HG03432 (cell line): ENCODE measurements around the gene SHCBP1L.

Experiments
- ATAC-seq: cut with Tn5 transposase; IDR thresholded peaks from one replicate; pipeline ENCODE4 v1.9.1; 2021; ENCODE audit warnings: mild to moderate bottlenecking, moderate library complexity; ENCODE audit not compliant: unreplicated experiment

SHCBP1L gene

DNA sequence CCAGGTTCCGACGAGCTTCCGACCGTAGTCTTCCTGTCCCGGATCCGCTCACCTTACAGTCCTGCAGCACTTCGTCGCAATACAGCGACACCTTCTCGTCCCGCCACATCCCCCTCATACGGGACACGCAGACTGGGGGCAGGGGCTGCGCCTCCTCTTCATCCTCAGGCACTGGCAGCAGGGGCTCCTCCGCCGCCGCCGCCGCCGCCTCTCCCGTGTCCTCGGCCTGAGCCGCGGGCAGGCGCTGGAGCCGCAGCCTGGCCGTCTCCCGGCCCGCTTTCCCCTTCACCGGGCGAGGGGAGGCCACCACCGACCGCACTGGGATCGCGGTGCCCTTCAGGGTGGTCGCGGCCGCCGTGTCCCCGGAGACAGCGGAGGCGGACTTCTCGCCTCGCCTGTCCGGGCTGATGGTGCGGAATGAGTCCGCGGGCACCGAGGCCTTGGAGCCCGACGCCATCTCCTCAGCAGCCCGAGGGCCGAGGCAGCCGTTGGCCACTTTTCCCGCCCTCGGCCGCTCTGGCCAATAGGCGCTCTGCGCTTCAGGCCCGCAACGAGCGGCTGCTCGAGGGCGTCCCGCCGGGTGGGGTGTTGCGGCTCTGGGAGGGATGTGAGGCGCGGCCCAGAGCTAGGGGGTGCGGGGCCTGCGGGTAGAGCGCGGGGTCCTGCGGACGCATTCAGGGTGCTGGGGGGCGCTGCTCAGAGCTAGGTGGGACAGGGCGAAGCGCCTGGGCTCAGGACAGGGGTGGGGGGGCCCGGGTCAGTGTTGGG is at the start of gene SHCBP1L:
SHCBP1L (minus strand) TSS at position 490 of the 768 bp plus-strand sequence; CDS start at position 457, 33 bp downstream.
- ATAC-seq = no peak

DNA sequence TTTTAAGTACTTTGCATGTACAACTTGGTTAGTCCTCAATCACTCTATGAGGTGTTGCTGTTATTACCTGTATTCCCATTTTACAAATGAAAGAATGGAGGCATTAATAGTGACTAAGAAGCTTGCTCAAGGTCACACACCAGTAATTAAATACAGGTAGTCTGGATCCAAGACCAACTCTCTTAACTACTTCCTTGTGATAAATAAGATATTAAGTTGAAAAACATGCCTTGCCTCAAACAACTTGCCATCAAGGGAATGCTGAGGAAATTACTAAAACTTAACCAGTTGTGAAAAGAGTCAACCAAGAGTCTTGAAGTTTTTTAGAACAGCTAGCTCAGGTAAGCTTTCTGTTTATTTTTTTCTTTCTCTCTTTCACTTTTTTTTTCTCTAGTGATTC is 49.3 kb upstream of the SHCBP1L start:
- ATAC-seq = no peak

- ATAC-seq = no peak
Observed at GRCh38 chr1:183000167-183000962, 47.4 kb upstream of the SHCBP1L start.

DNA sequence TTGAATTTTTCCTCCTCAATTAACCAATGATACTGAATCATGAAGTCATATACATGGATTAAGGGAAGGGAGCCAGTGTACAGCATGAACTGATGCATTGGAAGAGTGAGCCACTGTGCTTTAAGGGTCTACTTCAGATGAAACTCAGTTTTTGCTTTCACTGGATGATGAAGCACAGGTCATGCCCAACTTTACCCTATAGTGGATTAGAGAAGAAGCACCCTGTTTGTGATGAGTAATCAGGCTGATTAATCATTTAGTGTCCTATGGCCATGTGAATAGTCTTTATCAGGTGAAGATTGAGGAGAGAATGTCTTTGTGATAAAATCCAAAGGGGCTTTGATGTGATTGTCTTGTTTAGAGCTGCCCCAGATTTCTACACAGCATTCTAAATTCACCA is 45.5 kb upstream of the SHCBP1L start:
- ATAC-seq = no peak

DNA sequence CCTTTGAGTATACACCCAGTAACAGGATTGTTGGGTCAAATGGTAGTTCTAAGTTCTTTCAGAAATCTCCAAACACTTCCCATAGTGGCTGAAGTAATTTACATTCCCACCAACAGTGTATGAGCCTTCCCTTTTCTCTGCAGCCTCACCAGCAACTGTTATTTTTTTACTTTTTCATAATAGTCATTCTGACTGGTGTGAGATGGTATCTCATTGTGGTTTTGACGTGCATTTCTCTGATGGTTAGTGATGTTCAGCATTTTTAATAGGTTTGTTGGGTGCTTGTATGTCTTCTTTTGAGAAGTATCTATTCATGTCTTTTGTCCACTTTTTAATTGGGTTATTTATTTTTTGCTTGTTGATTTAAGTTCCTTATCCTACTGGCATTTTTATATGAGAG is 43.9 kb upstream of the SHCBP1L start:
- ATAC-seq = no peak

- ATAC-seq = no peak
Observed at GRCh38 chr1:182995894-182996293, 42.9 kb upstream of the SHCBP1L start.

DNA sequence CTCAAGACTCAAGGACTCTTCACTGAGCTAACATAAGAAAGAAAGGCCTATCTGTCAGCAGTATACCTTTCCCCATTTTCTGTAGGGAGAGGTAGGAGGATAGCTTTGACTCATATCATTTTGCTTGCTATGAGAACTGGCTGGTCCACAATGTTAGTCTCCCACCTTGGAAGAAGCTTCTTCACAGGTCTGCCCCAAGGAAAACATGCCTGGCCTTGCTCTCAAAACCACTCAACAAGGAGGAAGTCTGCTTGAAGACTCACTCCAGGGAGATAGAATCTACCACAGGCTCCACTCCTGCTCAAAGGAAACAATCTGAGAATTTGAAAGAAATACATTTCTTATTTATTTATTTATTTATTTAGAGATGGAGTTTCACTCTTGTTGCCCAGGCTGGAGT is 40.8 kb upstream of the SHCBP1L start:
- ATAC-seq = no peak

DNA sequence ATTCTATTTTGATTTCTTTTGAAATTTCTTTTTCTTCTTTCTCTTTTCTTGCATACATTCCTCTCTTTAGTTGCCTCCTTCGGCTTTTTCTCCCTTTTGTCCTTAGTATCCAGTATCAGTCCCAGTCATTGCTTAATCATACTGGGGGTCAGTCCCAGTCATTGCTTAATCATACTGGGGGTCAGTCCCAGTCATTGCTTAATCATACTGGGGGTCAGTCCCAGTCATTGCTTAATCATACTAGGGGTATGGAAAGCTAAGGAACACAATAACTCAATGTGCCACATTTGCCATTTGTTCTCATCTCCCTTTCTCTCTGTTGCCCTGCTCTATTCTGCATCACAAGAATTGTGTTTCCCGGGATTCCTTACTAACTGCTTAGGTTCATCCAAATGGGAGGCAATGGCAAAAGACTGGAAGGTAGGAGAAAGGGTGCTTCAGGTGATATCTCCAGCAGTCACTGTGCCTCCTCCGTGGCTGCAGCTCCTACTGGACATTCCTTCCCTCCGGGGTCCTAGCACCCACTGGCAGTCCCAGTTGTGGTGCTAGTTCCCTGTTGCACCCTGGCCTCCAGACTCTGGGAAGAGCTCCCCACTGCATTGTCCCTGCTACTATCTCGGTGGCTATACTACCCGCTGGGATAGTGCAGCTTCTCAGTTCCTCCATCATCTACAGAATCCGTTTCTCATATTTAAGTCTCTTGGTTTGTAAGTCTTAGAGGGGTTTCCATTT is 37.6 kb upstream of the SHCBP1L start:
- no peak for ATAC-seq

- ATAC-seq = no peak
Observed at GRCh38 chr1:182985876-182986275, 32.9 kb upstream of the SHCBP1L start.

DNA sequence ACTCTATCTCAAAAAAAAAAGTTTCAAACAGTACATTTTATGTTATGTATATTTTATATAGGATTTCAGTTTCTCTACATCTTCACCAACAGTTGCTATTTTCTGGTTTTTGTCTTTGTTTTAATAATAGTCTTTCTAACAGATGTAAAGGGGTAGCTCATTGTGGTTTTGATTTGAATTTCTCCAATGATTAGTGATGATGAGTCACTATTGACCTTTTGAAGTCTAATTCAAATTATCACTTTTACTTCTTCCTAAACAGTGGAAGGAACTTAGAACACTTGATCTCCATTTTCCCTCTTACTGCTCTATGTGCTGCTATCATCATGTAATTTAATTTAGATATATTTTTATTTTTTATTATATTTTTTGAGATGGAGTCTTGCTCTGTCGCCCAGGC is 31.7 kb upstream of the SHCBP1L start:
- ATAC-seq = no peak

- no peak for ATAC-seq
Observed at GRCh38 chr1:182984138-182984537, 31.2 kb upstream of the SHCBP1L start.

DNA sequence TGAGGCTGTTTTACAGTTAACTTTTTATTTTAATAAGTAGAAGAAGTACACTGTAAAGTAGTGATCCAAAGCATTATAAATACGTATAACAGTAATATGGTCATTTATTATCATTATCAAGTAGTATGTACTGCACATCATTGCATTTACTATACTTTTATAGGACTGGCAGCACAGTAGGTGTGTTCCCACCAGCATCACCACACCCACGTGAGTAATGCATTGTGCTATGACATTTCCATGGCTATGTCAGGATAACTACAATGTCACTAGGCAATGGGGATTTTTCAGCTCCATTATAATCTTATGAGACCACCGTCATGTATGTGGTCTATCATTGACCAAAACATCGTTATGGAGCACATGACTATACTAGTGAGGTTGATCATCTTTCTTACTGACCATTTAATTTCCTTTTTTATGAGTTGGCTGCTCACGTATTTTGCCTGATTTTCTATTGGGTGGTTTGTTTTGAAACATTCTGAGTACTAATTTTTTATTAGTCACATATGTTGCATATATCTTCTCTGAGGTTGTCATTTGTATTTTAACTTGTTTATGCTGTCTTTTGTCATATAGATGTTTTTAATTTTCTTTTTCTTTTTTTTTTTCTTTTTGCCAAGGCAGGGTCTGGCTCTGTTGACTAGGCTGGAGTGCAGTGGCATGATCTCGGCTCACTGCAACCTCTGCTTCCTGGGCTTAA is 25.3 kb upstream of the SHCBP1L start:
- ATAC-seq = no peak

DNA sequence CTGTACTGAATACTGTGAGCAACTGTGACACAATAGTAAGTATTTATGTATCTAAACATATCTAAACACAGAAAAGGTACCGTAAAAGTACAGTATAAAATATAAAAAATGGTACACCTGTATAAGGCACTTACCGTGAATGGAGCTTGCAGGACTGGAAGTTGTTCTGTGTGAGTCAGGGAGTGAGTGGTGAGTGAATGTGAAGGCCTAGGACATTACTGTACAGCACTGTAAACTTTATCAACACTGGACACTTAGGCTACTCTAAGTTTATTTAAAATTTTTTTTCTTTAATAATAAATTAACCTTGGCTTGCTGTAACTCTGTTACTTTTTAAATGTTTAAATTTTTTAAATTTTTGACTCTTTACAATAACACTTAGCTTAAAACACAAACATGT is 24.5 kb upstream of the SHCBP1L start:
- no peak for ATAC-seq

DNA sequence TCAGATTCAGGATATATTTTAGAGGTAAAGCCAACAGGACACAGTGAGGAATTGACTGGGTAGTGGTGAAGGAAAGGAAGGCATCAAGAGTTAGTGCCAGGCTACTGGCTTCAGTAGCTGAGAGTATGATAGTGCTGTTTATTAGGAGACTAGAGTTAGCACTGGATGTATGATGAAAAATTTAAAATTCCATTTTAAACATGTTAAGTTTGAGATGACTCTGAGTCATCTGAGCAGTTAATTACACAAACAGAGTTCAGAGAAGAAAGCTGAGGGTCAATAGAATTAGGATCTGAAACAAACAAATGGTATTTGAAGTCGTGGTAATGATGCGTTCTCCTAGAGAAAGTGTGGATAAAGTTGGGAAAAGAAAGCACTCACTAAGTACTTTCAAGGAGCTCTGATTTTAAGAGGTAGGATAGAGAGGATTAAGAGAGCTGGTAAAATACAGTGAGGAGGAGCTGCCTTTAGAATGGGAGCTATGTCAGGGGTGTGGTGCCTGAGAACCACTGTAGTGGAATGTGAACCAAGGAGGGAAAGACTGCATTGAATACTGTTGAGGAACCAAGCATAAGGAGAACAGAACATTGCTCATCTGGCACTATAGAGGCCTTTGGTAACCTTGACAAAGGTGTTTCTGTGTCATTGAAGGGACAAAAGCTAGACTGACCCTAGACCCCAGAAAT is 21.7 kb upstream of the SHCBP1L start:
- ATAC-seq = no peak

GRCh38 chr1:182972829-182973228 is 19.9 kb upstream of the SHCBP1L start:
- no peak for ATAC-seq

- ATAC-seq = no peak
Observed at GRCh38 chr1:182972231-182972630, 19.3 kb upstream of the SHCBP1L start.

DNA sequence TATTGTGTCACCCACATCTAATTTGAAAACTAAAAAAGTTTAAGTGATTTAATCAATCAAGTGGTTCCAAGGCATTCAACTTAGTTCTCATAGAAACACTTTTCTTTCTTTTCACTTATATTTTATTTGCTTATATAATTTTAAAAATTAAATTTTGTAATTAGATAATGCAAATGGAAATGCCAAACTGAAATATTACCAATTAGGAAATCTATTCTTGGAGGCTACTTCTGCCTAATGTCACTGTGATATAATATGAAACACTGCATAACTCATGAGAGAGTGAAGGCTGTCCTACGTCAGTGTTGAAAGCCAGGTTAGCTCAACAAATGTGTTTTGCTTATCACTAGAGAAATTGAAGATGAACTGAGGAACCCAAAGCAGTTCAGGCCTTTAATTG is 18.3 kb upstream of the SHCBP1L start:
- no peak for ATAC-seq

GRCh38 chr1:182968836-182969734 is 16.1 kb upstream of the SHCBP1L start:
- no peak for ATAC-seq

DNA sequence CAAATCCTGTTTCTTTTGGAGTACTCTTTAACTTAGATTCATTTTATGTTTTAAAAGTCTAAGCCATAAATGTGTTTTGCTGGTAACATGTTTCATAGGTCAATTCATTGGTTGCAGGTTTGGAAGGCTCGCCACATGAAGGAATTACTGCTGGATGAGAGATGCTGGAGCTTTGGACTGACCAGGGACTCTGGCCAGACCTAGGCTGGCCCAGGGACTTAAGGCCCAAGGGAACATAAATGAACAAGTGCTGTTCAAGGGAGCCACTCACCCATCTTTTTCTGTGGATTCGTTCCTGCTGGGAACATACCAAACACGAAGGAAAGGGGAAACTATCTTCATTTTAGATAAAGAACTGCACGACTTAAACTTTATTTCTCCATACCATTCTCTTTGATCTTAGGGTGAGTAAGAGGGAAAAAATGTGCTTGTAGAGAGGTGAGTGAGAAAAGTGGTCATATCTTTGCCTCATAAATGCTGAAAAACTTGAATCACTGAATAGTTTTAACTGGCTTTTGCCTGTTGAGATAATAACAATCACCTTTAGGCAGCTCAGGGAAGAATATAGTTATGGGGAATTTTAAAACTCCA is 15.3 kb upstream of the SHCBP1L start:
- ATAC-seq = no peak
